BLaER1 treated with 17β-estradiol and CSF1 and Interleukin-3, amounts not matched to agents 10 nM and 100 nM (cell line): ENCODE measurements around the gene ABHD8.
A peak's percentile ranks its signal among the peaks of the same experiment; 100 is the strongest.
"Not testable (repeated sequence)": the region's sequence is repeated elsewhere in the genome, so short reads cannot be mapped to it uniquely, and the experiment has no call there.

Experiments used
- H3K27ac ChIP-seq, 11 experiments: shearing (Covaris generic); formaldehyde crosslinking; 2 replicates each; pipeline ENCODE4 v1.8.1; 2022
- H3K27me3 ChIP-seq, 11 experiments: shearing (Covaris generic); formaldehyde crosslinking; 2 replicates each; pipeline ENCODE4 v1.8.1; 2022
- H3K36me3 ChIP-seq, 11 experiments: shearing (Covaris generic); formaldehyde crosslinking; 2 replicates each; pipeline ENCODE4 v1.8.1; 2022
- H3K4me1 ChIP-seq, 10 experiments: shearing (Covaris generic); formaldehyde crosslinking; 2 replicates each; pipeline ENCODE4 v1.8.1; 2022
- H3K4me2 ChIP-seq, 11 experiments: shearing (Covaris generic); formaldehyde crosslinking; 2 replicates each; pipeline ENCODE4 v1.8.1; 2022
- H3K4me3 ChIP-seq, 10 experiments: shearing (Covaris generic); formaldehyde crosslinking; 2 replicates each; pipeline ENCODE4 v1.8.1; 2022
- H3K9ac ChIP-seq, 11 experiments: shearing (Covaris generic); formaldehyde crosslinking; 2 replicates each; pipeline ENCODE4 v1.8.1; 2022
- H3K9me3 ChIP-seq, 11 experiments: shearing (Covaris generic); formaldehyde crosslinking; replicated peaks in 1 of 11; 2 replicates each; pipeline ENCODE4 v1.8.1; 2022
- H4K20me1 ChIP-seq, 11 experiments: shearing (Covaris generic); formaldehyde crosslinking; 2 replicates each; pipeline ENCODE4 v1.8.1; 2022
- Cebpa-rat ChIP-seq, 11 experiments: shearing (Covaris generic); IDR thresholded peaks; 2 replicates each; pipeline ENCODE4 v1.8.1; 2022

The ABHD8 gene

GRCh38 chr19:17304386-17305215, 1.4 kb upstream of the ABHD8 start:
- H3K4me1 ChIP-seq, result peaks cover 55 to 74% (median 64%) of the 10 kb centered on the region in 10 experiments
- H3K4me2 ChIP-seq, result peak overlapping the region; percentile 87 to 99 (median 96)
- peak overlapping the region in 10 of 11 experiments; percentile 21 to 92 (median 51); a peak in 16 of 22 replicates for H3K27ac ChIP-seq
- peak overlapping the region in 2 of 11 experiments; percentile 8 to 25; a peak in 3 of 22 replicates for H3K9ac ChIP-seq
- no peaks in the 10 kb centered on the region for H3K9me3 ChIP-seq
- no peak for TF ChIP-seq Cebpa-rat (IDR thresholded peaks at IDR 0.05)
- peaks cover 0 to 17% (median 5%) of the 10 kb centered on the region in 11 experiments; a peak in 12 of 22 replicates for H4K20me1 ChIP-seq
- peak overlapping the region in 3 of 10 experiments; percentile 19 to 77 (median 69); a peak in 2 of 20 replicates for H3K4me3 ChIP-seq
- no peaks in the 10 kb centered on the region for H3K27me3 ChIP-seq
- H3K36me3 ChIP-seq, result peaks cover 10 to 21% (median 16%) of the 10 kb centered on the region in 11 experiments; a peak in 21 of 22 replicates

- TF ChIP-seq Cebpa-rat (IDR thresholded peaks at IDR 0.05), result no peak
- peak overlapping the region in 5 of 11 experiments; percentile 84 to 88 (median 87); a peak in 6 of 22 replicates for H3K9ac ChIP-seq
- H3K4me1 ChIP-seq, result peaks cover 54 to 77% (median 63%) of the 10 kb centered on the region in 10 experiments
- H4K20me1 ChIP-seq, result peaks cover 0 to 17% (median 3%) of the 10 kb centered on the region in 11 experiments; a peak in 8 of 22 replicates
- H3K36me3 ChIP-seq, result peaks cover 14 to 28% (median 21%) of the 10 kb centered on the region in 11 experiments
- peak overlapping the region in 9 of 11 experiments; percentile 30 to 92 (median 76); a peak in 15 of 22 replicates for H3K27ac ChIP-seq
- no peaks in the 10 kb centered on the region for H3K27me3 ChIP-seq
- H3K4me3 ChIP-seq, result peak overlapping the region in 5 of 10 experiments; percentile 70 to 83 (median 74); a peak in 5 of 20 replicates
- H3K9me3 ChIP-seq, result peaks cover 0 to 2% (median under 1%) of the 10 kb centered on the region in 11 experiments; a peak in 8 of 22 replicates
- H3K4me2 ChIP-seq, result peak overlapping the region; percentile 87 to 99 (median 96)
Measured at GRCh38 chr19:17303940-17304267, 679 bp upstream of the ABHD8 start.

- H3K27me3 ChIP-seq, result no peaks in the 10 kb centered on the region
- H3K9me3 ChIP-seq, result peaks cover 6 to 15% (median 14%) of the 10 kb centered on the region in 11 experiments; a peak in 21 of 22 replicates
- H4K20me1 ChIP-seq, result peaks cover 0 to 17% (median 3%) of the 10 kb centered on the region in 11 experiments; a peak in 8 of 22 replicates
- peaks cover 28 to 41% (median 34%) of the 10 kb centered on the region in 11 experiments for H3K36me3 ChIP-seq
- H3K4me1 ChIP-seq, result peaks cover 41 to 64% (median 50%) of the 10 kb centered on the region in 10 experiments
- H3K4me3 ChIP-seq, result peak overlapping the region; percentile 70 to 83 (median 74)
- TF ChIP-seq Cebpa-rat (IDR thresholded peaks at IDR 0.05), result no peak
- peak overlapping the region; percentile 78 to 89 (median 85) for H3K9ac ChIP-seq
- peak overlapping the region; percentile 87 to 99 (median 96) for H3K4me2 ChIP-seq
- H3K27ac ChIP-seq, result peak overlapping the region; percentile 61 to 92 (median 77)
Measured at GRCh38 chr19:17302391-17303166, 646 bp downstream of the ABHD8 start.

GRCh38 chr19:17300992-17301619, 2.1 kb downstream of the ABHD8 start:
- peak overlapping the region in 2 of 11 experiments; percentile 36 to 86; a peak in 3 of 22 replicates for H3K9ac ChIP-seq
- no peak overlapping the region for H3K27ac ChIP-seq
- H4K20me1 ChIP-seq, result peaks cover 0 to 23% (median 4%) of the 10 kb centered on the region in 11 experiments; a peak in 9 of 22 replicates
- H3K27me3 ChIP-seq, result no peaks in the 10 kb centered on the region
- peaks cover 33 to 55% (median 46%) of the 10 kb centered on the region in 11 experiments for H3K36me3 ChIP-seq
- H3K4me1 ChIP-seq, result peaks cover 28 to 62% (median 42%) of the 10 kb centered on the region in 10 experiments
- H3K4me3 ChIP-seq, result no peak overlapping the region
- peak overlapping the region in 3 of 11 experiments; percentile 13 to 98 (median 37); a peak in 4 of 22 replicates for H3K4me2 ChIP-seq
- no peak for TF ChIP-seq Cebpa-rat (IDR thresholded peaks at IDR 0.05)
- peaks cover 6 to 19% (median 14%) of the 10 kb centered on the region in 11 experiments; a peak in 21 of 22 replicates for H3K9me3 ChIP-seq

- Histone ChIP-seq H3K9me3 (peaks cover 6 to 24% (median 14%) of the 10 kb centered on the region in 11 experiments; a peak in 21 of 22 replicates), H3K9ac (no peak overlapping the region), H3K27ac (no peak overlapping the region), H3K27me3 (no peaks in the 10 kb centered on the region), H3K4me2 (peak overlapping the region in 1 of 11 experiments; percentile 7; a peak in 1 of 22 replicates), H3K4me1 (peaks cover 9 to 62% (median 45%) of the 10 kb centered on the region in 10 experiments), H3K4me3 (no peak overlapping the region), H4K20me1 (peaks cover 0 to 26% (median 7%) of the 10 kb centered on the region in 11 experiments; a peak in 12 of 22 replicates), H3K36me3 (peaks cover 47 to 77% (median 64%) of the 10 kb centered on the region in 11 experiments)
- no peak for TF ChIP-seq Cebpa-rat (IDR thresholded peaks at IDR 0.05)
Measured at GRCh38 chr19:17296976-17297375, 6.2 kb downstream of the ABHD8 start.

- Histone ChIP-seq H3K9ac (peak overlapping the region in 4 of 11 experiments; percentile 7 to 41 (median 16); a peak in 3 of 22 replicates), H3K9me3 (peaks cover 6 to 24% (median 14%) of the 10 kb centered on the region in 11 experiments; a peak in 21 of 22 replicates), H3K27ac (peak overlapping the region in 5 of 11 experiments; percentile 11 to 52 (median 27); a peak in 8 of 22 replicates), H3K4me1 (peaks cover 7 to 60% (median 42%) of the 10 kb centered on the region in 10 experiments), H3K27me3 (no peaks in the 10 kb centered on the region), H3K4me2 (peak overlapping the region in 4 of 11 experiments; percentile 4 to 41 (median 24); a peak in 6 of 22 replicates), H4K20me1 (peaks cover 0 to 23% (median 5%) of the 10 kb centered on the region in 11 experiments; a peak in 12 of 22 replicates), H3K4me3 (no peak overlapping the region), H3K36me3 (peaks cover 43 to 72% (median 59%) of the 10 kb centered on the region in 11 experiments)
- no peak for TF ChIP-seq Cebpa-rat (IDR thresholded peaks at IDR 0.05)
Measured at GRCh38 chr19:17296273-17296672, 7.0 kb downstream of the ABHD8 start.

GRCh38 chr19:17295551-17295950, 7.7 kb downstream of the ABHD8 start:
- peak overlapping the region in 6 of 11 experiments; percentile 4 to 45 (median 32); a peak in 8 of 22 replicates for H3K4me2 ChIP-seq
- peaks cover 0 to 17% (median under 1%) of the 10 kb centered on the region in 11 experiments; a peak in 8 of 22 replicates for H4K20me1 ChIP-seq
- not testable (repeated sequence) for H3K27me3 ChIP-seq, H3K4me3 ChIP-seq
- peaks cover 7 to 52% (median 39%) of the 10 kb centered on the region in 10 experiments for H3K4me1 ChIP-seq
- peak overlapping the region in 6 of 11 experiments; percentile 11 to 52 (median 27); a peak in 8 of 22 replicates for H3K27ac ChIP-seq
- peak overlapping the region in 4 of 11 experiments; percentile 7 to 45 (median 24); a peak in 3 of 22 replicates for H3K9ac ChIP-seq
- H3K9me3 ChIP-seq, result peaks cover 6 to 24% (median 14%) of the 10 kb centered on the region in 11 experiments; a peak in 21 of 22 replicates
- peaks cover 36 to 64% (median 52%) of the 10 kb centered on the region in 11 experiments for H3K36me3 ChIP-seq
